GM18909 (cell line): ENCODE results near the gene CEMIP2.
"Not testable (repeated sequence)": the region's sequence is repeated elsewhere in the genome, so short reads cannot be mapped to it uniquely, and the experiment has no call there.

Experiments used
- ATAC-seq: cut with Tn5 transposase; IDR thresholded peaks from one replicate; pipeline ENCODE4 v1.9.1; 2021; ENCODE audit warnings: mild to moderate bottlenecking; ENCODE audit not compliant: unreplicated experiment, poor library complexity

The CEMIP2 gene

GRCh38 chr9:71768388-71769174, at the start of gene CEMIP2:
TSS of gene CEMIP2 (minus strand) at chr9:71768513. CDS start at chr9:71750373, 18,140 bp downstream.
- ATAC-seq: peak; percentile 75

GRCh38 chr9:71816916-71817451, 48.7 kb upstream of the CEMIP2 start:
- no peak for ATAC-seq

GRCh38 chr9:71814815-71815214, 46.5 kb upstream of the CEMIP2 start:
- ATAC-seq: no peak

- no peak for ATAC-seq
Measured at GRCh38 chr9:71814226-71814625, 45.9 kb upstream of the CEMIP2 start.

- ATAC-seq: no peak
Measured at GRCh38 chr9:71812385-71812784, 44.1 kb upstream of the CEMIP2 start.

GRCh38 chr9:71808068-71808467, 39.8 kb upstream of the CEMIP2 start:
- no peak for ATAC-seq

- peak; percentile 97 for ATAC-seq
Measured at GRCh38 chr9:71806901-71807307, 38.6 kb upstream of the CEMIP2 start.

- not testable (repeated sequence) for ATAC-seq
Measured at GRCh38 chr9:71805096-71805495, 36.8 kb upstream of the CEMIP2 start.

- ATAC-seq: no peak
Measured at GRCh38 chr9:71801826-71802225, 33.5 kb upstream of the CEMIP2 start.

GRCh38 chr9:71797266-71797665, 29.0 kb upstream of the CEMIP2 start:
- no peak for ATAC-seq

GRCh38 chr9:71796100-71796767, 27.9 kb upstream of the CEMIP2 start:
- no peak for ATAC-seq

- peak; percentile 93 for ATAC-seq
Measured at GRCh38 chr9:71795097-71795813, 26.9 kb upstream of the CEMIP2 start.

GRCh38 chr9:71793386-71794105, 25.2 kb upstream of the CEMIP2 start:
- peak; percentile 51 for ATAC-seq

- no peak for ATAC-seq
Measured at GRCh38 chr9:71791875-71792274, 23.6 kb upstream of the CEMIP2 start.

GRCh38 chr9:71790296-71790695, 22.0 kb upstream of the CEMIP2 start:
- ATAC-seq: no peak

- peak; percentile 87 for ATAC-seq
Measured at GRCh38 chr9:71783120-71783523, 14.8 kb upstream of the CEMIP2 start.

GRCh38 chr9:71781391-71781790, 13.1 kb upstream of the CEMIP2 start:
- ATAC-seq: peak; percentile 74

GRCh38 chr9:71780953-71781352, 12.6 kb upstream of the CEMIP2 start:
- ATAC-seq: no peak

- no peak for ATAC-seq
Measured at GRCh38 chr9:71778085-71778484, 9.8 kb upstream of the CEMIP2 start.

GRCh38 chr9:71774920-71775319, 6.6 kb upstream of the CEMIP2 start:
- peak; percentile 87 for ATAC-seq
